GM12891 (cell line): ENCODE results near the gene HECTD4.

Experiments used
- PAX5 ChIP-seq: IDR thresholded peaks from 2 replicates; pipeline ENCODE4 v1.6.1; 2011; ENCODE audit warnings: low read length, moderate library complexity, mild to moderate bottlenecking; ENCODE audit not compliant: insufficient read depth, severe bottlenecking
- POLR2A ChIP-seq: IDR thresholded peaks from 2 replicates; pipeline ENCODE4 v1.6.1; 2011; ENCODE audit warnings: low read depth, low read length, control low read depth
- POU2F2 ChIP-seq: IDR thresholded peaks from 2 replicates; pipeline ENCODE4 v1.6.1; 2011; ENCODE audit warnings: low read depth, mild to moderate bottlenecking, control low read depth, low read length, moderate library complexity
- SPI1 ChIP-seq: IDR thresholded peaks from 2 replicates; pipeline ENCODE4 v1.6.1; 2011; ENCODE audit warnings: low read depth, low read length, control low read depth
- TAF1 ChIP-seq: IDR thresholded peaks from 2 replicates; pipeline ENCODE4 v1.6.1; 2011; ENCODE audit warnings: low read depth, low read length, control low read depth

GRCh38 chr12:112140728-112141127 is 241.5 kb downstream of the HECTD4 start:
- no peak for TF ChIP-seq POLR2A
- no peak for TF ChIP-seq SPI1
- TF ChIP-seq TAF1 = no peak
- TF ChIP-seq POU2F2 = no peak
- TF ChIP-seq PAX5 = no peak
